HG02970 (cell line): ENCODE data around the gene CPNE9.

Experiments used
- ATAC-seq: cut with Tn5 transposase; IDR thresholded peaks from one replicate; pipeline ENCODE4 v1.9.1; 2021; ENCODE audit warnings: mild to moderate bottlenecking, moderate library complexity, moderate number of reproducible peaks; ENCODE audit not compliant: unreplicated experiment, low FRiP score

The CPNE9 gene, protein sequence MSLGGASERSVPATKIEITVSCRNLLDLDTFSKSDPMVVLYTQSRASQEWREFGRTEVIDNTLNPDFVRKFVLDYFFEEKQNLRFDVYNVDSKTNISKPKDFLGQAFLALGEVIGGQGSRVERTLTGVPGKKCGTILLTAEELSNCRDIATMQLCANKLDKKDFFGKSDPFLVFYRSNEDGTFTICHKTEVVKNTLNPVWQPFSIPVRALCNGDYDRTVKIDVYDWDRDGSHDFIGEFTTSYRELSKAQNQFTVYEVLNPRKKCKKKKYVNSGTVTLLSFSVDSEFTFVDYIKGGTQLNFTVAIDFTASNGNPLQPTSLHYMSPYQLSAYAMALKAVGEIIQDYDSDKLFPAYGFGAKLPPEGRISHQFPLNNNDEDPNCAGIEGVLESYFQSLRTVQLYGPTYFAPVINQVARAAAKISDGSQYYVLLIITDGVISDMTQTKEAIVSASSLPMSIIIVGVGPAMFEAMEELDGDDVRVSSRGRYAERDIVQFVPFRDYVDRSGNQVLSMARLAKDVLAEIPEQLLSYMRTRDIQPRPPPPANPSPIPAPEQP

DNA sequence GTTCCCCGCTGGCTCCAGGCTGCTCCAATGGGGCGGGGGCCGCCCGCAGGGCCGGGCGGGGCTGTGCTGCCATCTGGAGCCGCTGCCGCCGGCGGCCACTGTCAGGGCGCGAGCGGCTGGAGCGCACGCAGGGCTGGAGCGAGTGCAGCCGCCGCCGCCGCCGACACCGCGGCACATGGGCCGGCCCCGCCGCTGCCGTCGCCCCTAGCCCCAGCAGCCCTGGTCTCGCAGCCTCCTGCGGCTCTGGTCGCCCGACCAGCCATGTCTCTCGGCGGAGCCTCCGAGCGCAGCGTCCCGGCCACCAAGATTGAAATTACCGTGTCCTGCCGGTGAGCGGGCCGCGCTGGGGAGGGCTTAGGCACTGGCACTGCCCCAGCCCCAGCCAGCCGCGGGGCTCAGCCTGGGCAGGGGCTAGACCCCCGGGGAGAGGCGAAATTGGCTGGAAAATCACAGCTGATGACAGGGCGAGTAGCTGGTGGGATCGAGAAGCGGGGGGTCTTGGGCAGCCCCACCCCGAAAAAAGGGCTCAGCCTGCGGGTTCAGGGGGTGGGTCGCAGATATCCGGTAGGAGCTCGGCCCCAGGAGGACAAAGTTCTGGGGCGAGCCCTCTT, at the start of gene CPNE9:
Gene CPNE9, plus strand, starts transcription at position 98 of the 611 bp plus-strand sequence. Its CDS starts 164 bp downstream, at position 262.
- ATAC-seq = no peak

DNA sequence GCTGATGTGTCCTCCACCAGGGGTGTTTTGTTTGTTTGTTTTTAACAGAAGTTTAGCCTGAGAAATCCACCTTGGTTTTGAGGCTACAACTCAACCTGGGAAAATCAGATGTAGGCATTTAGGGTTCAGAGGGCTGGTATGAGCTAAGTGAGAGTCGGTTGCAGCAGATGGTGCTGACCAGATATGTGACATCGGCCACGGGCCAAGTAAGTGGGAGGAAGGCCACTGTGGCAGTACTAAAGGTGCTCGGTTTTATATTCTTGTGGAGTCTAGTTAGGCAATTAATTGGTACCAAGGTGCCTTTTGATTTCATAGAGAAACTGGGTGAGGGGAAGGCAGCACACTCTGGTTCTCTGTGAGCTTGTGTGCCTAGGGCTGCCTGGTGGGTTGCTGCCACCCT, 43.8 kb upstream of the CPNE9 start:
- ATAC-seq = no peak

DNA sequence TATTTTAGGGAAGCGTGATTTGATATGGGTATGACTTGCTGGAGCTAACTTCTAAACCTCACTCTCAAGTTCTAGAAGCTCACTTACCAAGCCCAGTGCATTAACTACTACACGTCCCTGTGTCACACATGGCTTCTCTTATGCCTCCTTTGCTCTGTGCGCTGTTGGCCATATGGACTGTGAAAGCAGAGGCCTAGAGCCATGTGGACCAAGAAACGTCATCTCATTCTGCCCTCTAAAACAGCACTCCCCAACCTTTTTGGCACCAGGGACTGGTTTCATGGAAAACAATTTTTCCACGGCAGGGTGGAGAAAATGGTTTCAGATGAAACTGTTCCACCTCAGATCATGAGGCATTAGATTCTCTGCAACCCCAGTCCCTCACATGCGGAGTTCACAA, 42.7 kb upstream of the CPNE9 start:
- no peak for ATAC-seq

DNA sequence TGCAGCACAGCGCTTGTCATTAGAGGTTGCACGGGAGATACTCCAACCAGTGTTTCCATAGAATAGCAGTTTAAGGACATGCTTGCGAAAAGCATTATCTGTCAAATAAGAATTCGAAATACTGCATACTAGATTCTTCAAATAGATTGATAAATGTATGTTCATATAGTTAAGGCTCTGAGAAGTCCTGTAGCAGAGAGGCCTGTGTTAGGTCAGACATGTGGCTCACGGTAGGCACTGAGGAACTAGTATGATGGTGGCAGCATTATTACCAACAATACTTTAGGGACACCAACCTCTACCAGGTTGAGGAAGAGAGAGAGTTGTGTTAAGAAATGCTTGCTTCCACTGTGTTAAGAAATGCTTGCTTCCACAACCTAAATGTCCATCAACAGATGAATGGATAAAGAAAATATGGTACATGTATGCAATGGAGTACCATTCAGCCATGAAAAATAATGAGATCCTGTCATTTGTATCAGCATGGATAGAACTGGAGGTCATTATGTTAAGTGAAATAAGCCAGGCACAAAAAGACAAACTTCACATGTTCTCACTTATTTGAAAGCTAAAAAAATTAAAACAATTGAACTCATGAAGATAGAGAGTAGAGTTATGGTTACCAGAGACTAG, 39.4 kb upstream of the CPNE9 start:
- no peak for ATAC-seq

DNA sequence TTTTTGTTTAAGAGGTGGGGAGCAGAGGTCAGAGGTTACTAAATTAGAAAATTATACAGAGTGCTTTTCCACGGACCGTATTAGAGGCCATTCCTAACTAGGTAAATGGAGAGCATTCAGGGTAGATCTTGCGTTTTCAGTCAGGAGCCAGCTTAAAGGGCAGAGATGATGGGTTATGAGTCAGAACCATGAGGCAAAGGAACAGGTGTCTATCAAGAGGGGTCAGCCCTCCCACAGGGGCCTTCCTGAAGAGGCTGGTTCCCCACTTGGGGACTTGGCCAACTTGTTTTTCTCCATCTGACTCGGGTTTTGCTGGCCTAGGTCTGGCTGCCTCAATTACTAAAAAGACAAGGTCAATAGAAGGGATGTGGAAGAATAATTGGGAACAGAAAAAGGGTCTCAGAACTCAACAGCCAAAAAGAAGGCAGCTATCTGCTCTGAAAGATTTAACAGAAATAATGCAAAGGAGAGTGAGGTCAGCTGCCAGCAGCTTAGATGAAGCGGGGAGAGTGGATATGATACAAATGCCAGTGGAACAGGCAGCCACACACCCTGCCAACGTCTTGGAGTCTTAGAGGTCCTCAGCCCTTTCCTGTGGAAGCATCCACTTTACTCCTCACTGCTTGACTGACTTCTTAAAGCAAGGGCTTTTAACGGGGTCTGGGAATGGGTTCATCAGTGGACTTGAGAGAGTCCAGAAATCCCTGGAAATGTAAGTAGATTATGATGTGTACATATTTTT, 36.8 kb upstream of the CPNE9 start:
- no peak for ATAC-seq

DNA sequence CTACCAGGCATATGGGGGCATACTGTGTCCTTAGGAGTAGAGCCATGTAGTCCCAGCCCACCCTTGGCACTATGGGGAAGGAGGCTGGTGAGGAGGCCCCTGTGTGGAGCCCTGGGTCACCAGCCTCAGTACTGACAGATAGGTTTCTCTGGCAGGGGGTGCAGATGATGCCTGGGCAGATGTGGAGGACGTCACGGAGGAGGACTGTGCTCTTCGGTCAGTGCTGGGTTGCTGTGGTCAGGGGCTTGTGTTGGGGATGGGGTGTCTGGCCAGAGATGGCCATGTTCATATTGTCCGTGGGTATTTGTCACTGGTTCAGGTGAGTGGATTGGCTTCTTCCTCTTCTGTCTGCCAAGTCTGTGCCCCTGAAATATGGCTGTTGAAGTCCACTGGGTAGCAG, 34.4 kb upstream of the CPNE9 start:
- no peak for ATAC-seq

DNA sequence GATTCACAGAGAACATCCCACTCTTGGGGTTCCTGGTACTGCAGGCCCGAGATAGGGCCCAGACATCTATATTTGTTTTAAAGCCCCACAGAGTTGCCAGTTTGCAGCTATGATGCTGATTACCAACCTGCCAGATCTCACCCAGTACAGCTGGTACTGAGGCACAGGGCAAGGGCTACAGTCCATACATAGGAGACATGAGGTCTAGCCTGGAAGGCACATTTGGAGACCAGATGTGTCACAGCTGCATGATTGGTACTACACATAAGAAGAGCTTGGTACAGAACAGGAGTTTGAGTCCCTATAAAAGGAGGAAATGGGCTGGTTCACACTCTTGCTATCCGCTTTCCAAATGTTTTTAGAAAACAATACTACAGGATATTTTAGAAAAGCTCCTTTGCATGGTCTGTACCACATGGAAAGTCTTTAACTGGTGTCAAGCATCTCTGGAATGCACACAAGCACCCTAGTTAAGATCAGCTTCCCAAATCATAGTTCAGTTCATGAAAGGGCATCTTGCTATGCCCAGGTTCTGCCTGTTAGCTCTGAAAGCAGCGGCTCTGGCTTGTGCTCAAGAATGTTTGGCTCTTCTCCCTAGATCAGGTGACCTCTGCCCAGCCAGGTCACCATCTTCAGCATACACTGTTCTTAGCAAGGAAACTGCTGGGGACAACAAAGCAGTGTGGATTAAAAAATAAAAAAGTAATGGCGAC, 33.8 kb upstream of the CPNE9 start:
- no peak for ATAC-seq

DNA sequence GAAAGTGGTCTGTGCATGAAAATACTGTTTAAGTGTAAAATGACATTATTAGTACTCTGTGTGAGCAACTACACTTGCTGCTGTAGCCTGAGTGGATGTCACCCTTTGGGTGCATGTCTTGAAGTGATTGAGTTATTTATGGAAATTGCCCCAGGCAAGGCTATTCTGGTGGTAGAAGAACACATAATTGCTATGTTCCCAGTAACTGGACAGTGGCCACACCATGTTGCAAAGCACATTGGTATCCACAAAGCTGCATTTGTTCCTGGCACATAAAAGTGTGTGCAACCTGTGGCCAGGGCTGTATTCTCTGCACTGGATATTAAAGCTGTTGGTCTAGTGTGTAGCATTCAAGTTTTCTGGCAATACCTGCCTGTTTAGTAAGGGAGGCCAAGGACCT, 30.6 kb upstream of the CPNE9 start:
- no peak for ATAC-seq

DNA sequence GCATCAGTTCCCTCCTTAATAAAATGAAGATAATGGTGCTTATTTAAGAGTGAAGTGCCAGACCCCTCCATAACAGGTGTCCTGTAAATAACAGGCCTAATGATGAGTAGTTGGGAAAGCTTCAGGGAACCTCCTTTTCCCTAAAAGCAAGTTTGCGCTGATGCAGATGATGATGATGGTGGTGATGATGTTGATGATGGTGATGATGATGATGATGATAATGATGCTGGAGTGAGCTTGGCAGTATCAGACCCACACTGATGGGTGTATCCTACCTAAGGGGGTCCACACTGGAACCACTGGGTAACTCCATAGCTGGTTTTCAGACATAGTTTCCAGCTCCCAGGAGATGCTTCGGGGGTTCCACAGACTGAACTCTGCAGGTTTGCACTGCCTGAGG, 29.9 kb upstream of the CPNE9 start:
- ATAC-seq = no peak

DNA sequence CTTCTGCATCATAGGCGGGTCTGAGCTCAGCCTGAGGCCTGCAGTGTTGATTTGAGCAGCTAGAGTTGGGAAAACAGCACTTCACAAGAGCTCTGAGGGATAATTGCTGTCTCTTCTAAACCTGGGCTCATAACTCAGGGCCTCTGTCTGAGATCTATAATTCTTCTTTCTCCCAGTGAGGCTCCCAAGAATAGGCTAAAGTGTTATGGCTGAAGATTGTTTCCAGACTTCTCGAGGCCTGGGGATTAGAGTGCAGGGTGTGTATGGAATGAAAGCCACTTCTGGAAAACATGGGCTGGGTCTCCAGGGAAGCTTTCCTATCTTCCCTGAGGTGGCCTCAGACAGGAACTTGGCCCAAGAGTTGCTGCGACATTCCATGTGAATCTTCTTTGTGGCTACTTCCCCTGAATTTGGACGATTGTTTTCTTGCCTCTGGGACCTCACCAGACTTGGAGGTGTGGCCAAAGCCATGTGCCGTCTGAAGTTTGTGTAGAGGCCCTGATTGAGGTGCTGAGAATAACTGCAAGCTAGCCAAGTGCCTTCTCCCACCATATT, 27.8 kb upstream of the CPNE9 start:
- no peak for ATAC-seq

DNA sequence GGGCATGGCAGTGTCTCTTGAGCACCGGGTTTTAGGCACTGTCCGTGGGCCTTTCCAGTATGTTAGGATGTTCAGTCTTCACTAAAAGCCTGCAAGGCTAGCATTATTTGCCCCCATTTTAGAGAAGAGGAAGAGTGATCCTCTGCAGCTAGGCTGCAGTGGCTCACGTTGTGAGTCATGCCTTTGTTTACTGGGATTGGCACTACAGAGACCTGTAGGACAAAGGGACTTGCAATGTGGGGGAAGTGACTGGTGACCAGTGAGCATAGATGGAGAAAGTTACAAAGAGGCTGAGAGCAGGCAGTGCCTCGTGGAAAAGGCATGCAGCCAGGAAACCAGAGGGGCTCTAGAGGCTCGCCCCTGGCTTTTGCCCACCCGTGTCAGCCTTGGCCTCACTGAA, 26.8 kb upstream of the CPNE9 start:
- no peak for ATAC-seq

DNA sequence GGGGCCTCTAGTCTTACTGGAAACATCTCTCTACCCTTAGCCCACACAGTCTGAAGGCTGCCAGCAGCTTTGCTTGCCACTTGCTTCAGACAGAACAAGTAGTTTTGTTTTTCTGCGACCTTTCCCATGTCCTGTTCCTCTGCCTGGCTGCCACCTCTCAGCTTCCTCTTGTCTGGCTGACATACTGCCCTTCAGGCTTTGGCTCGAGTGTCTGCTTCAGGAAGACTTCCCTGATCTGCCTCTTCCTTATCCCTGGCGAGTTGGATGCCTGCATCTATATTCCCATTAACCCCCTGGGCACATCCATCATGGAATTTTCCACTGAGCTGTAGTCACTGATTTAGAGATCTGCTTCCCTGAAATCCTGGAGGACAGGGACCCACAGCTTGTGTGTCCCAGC, 25.1 kb upstream of the CPNE9 start:
- no peak for ATAC-seq

DNA sequence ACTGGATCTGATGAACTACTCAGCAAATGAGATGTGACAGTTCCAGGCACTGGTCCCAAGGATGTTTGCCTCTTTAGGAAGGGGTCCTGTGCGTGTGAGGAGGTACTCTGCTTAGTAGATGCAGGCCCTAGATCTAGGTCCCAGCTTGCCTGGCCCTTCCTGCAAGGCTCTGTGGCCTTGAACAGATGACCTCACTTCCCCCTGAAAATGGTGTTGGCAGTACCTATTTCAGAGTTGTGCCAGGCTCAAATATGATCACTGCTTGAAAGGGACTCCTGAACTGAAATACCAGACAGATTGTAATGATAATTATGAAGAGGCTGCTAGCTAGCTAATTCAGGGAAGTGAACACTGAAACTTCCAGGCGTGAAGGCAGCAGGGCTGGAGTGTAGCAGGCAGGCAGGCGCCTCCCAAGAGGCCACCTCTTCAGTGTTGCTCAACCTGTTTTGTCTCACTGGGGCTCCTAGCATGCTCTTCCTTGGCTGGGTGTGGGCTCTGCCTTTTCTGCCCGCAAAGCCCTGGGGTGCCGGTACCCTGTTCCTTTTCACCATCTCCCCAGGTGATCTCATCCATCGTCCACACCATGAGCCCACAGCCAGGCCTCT, 24.1 kb upstream of the CPNE9 start:
- no peak for ATAC-seq

DNA sequence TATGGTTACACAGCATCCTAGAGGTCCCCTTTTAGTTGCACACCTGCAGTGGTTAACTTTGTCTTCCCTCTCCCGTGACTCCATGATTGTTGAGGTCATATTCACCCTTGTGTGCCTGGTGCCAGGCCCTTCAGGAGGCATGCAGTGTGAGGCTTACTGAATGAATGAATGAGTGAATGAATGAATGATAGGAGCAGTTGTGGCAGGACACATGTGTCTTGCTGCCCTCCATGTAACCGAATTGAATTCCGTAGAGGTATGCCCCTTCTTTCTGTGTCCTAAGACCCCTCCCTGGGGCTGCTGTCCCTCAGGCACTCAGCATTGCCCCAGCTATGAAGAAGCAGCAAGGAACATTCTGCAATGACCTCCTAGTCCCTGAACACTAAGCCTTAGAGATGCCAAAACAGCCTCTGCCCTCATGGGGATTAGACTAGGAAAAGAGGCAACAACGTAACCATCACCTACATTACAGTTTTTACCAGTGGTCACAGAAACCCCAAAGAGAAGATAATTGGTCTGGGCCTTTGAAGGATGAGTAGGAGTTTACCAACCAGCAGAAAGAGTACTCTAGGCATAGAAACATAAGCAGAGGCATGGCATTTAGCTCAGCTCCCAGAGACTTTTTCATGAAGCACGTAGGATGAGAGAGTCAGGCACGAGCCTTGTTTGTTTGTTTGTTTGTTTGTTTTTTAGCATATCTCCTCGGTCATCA, 22.5 kb upstream of the CPNE9 start:
- no peak for ATAC-seq

DNA sequence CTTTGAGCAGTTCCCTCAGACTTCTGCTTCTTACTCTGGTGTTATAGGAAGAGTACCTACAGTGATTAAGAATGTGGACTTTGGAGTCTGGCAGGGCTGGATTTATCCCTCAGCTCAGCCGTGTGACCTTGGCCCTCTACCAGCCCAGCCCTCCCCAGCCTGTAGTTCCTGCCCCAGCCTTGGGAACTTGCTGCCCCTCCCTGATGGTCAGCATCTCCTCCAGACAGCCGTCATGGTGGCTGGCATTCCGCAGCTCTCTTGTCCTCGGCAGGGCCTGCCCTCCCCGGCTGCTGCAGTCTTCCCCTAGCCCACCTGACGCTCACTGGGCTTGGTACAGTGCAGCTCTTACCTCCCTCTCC, 21.9 kb upstream of the CPNE9 start:
- ATAC-seq = no peak

DNA sequence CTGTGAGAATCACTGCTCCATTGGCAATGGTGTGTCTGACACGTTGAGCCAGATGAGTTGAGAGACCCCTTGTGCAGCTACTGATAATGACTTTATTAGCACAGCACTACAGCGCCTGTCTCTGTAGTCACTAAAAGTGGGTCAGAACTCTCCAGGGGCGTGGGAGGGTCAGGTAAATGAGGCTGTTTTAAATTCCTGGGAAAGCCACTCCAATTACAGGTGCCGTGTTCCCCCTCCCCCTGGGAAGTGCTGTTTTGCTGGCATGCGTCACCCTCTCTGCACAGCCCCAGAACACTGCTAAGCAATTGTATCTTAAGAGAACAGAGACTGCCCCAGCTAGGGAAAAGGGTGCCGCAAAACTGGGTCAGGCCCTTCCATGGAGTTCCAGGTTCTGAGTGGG, 21.5 kb upstream of the CPNE9 start:
- ATAC-seq = no peak

DNA sequence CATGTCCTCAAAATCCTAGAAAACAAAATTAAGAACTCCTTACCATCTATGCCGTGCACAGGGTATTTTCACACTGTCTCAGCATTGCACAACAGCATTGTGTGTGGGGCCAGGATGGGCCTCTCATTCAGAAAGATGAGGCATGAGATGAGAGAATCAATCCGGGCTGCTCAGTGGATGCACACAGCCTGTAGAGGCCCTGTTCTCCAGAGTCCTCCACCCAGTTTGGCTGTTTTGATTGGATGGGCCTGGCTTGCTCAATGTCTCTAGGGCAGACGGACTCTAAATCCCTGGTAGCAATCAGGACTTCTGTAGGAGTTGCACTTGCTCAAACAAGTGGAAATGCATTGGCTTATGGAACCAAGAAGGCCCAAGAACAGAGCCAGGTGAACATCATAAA, 20.2 kb upstream of the CPNE9 start:
- no peak for ATAC-seq

DNA sequence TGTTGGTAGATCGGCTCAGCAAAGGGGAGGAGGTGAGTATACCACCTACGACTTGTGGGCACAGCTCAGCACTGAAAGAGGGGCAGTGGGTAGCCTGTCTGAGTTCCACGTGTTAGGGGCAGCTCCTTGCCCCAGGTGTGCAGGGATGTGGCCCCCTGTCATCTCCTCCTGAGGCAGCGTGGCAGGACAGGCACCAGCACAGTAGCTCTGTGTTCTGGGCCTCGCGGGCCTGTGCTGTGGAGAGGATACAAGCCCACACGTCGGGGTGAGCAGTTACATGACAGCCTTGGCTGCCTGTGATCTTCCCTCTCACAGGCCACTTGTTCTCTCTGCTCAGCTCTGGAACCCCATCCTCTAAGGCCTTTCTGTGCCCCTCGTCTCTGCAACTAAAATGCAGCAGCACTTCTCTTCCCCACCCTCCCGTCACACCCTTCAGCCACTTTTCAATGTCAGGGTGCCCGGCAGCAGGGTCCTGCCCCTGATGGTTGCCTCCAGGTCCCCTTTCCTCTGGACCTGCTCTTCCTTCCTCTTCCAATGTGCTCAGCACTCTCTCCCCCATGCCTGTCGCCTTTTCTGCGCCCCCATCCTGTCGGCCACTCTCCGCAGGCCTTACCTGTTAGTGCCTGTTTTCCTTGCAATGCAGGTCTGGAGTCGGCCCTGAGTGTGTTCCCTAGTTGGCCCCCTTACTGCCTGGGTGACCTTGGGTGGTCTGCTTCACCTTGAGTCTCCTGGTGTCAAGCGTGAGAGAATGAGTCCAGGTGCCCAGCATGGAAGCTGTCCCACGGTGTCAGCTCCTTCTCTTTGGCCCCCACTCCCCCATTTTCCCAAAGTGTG, 18.2 kb upstream of the CPNE9 start:
- no peak for ATAC-seq
